Fibroblast of lung (primary cell): Measurements from ENCODE around the gene MAN2C1. TPM values are rescaled to one million over a fixed set of nuclear protein-coding genes. Genes with fewer than 3 reads are reported as not detected.

Experiments
- DNase-seq, 2 donors: peaks; one replicate each; pipeline versions ENCODE4 v3.0.0 to v3.0.0-alpha.2; 2010; ENCODE audit warnings: low read depth in 2 of 2
- H2AFZ ChIP-seq: 2 replicates; pipeline ENCODE4 v1.5.1; 2012; ENCODE audit warnings: low read length, control low read depth, inconsistent platforms
- H3K27ac ChIP-seq: 2 replicates; pipeline ENCODE4 v1.5.1; 2011; ENCODE audit warnings: low read length, control low read depth; ENCODE audit not compliant: insufficient read depth
- H3K27me3 ChIP-seq: 2 replicates; pipeline ENCODE4 v1.5.1; 2011; ENCODE audit warnings: mild to moderate bottlenecking, low read length; ENCODE audit not compliant: control insufficient read depth, insufficient read depth
- H3K36me3 ChIP-seq: 2 replicates; pipeline ENCODE4 v1.5.1; 2011; ENCODE audit warnings: low read length; ENCODE audit not compliant: control insufficient read depth, insufficient read depth
- H3K4me1 ChIP-seq: 2 replicates; pipeline ENCODE4 v1.5.1; 2011; ENCODE audit warnings: low read length; ENCODE audit not compliant: control insufficient read depth, insufficient read depth; ENCODE audit errors: extremely low read depth
- H3K4me2 ChIP-seq: 2 replicates; pipeline ENCODE4 v1.5.1; 2011; ENCODE audit warnings: low read length, control low read depth; ENCODE audit not compliant: insufficient read depth; ENCODE audit errors: extremely low read depth
- H3K4me3 ChIP-seq, 4 experiments: fragments of 200-600 bp in 1 of 4; sonication (generic) in 1 of 4; replicated peaks in 1 of 4; 2 replicates each; pipeline ENCODE4 v1.5.1; 2011 to 2016; ENCODE audit warnings: low read length in 4 of 4, low read depth in 3 of 4, mild to moderate bottlenecking in 3 of 4, control low read depth in 2 of 4, inconsistent platforms in 1 of 4, mixed read lengths in 1 of 4; ENCODE audit not compliant: insufficient read depth in 1 of 4; ENCODE audit errors: control extremely low read depth in 1 of 4
- H3K79me2 ChIP-seq: 2 replicates; pipeline ENCODE4 v1.5.1; 2012; ENCODE audit warnings: mild to moderate bottlenecking, low read length, inconsistent platforms; ENCODE audit not compliant: control insufficient read depth, insufficient read depth
- H3K9ac ChIP-seq: 2 replicates; pipeline ENCODE4 v1.5.1; 2011; ENCODE audit warnings: mild to moderate bottlenecking, low read length, control low read depth; ENCODE audit not compliant: insufficient read depth
- H3K9me3 ChIP-seq: 2 replicates; pipeline ENCODE4 v1.5.1; 2012; ENCODE audit warnings: low read depth, low read length; ENCODE audit not compliant: control insufficient read depth, insufficient read depth
- H4K20me1 ChIP-seq: 2 replicates; pipeline ENCODE4 v1.5.1; 2011; ENCODE audit warnings: low read length; ENCODE audit not compliant: control insufficient read depth, insufficient read depth; ENCODE audit errors: extremely low read depth
- CTCF ChIP-seq, 2 donors: IDR thresholded peaks in 1 of 2; conservative IDR thresholded peaks in 1 of 2; 1 replicate in 1 of 2; 2 replicates in 1 of 2; pipeline ENCODE4 v1.5.1; 2011 to 2012; ENCODE audit warnings: low read length in 2 of 2, control low read depth in 1 of 2, inconsistent platforms in 1 of 2, low read depth in 1 of 2, mild to moderate bottlenecking in 1 of 2
- EZH2 ChIP-seq: IDR thresholded peaks from 2 replicates; pipeline ENCODE4 v1.5.1; 2012; ENCODE audit warnings: low read length, control low read depth, mild to moderate bottlenecking; ENCODE audit errors: missing control alignments
- polyA plus RNA-seq, 2 donors: library from polyadenylated mRNA; depleted of rRNA in 1 of 2; stranded (reverse) in 1 of 2; unstranded in 1 of 2; fragments of >200 nt; gene quantifications; 2 replicates each; pipeline ENCODE4 v1.2.1, GENCODE V29; 2011 to 2012; ENCODE audit warnings: missing spikeins in 1 of 2
- total RNA-seq: library from RNA; depleted of rRNA; stranded (reverse); fragments of >200 nt; gene quantifications from 2 replicates; pipeline ENCODE4 v1.2.1, GENCODE V29; 2014

MAN2C1 gene
- total and polyA plus RNA-seq, 2 donors (not counting 1 experiment from before 2014, with no cell fraction given): 40.6 to 124 TPM

GRCh38 chr15:75360856-75361255 lies 7.6 kb downstream of the MAN2C1 start:
- H3K27me3 ChIP-seq: no peaks in the 10 kb centered on the region
- DNase-seq: no peak
- no peaks in the 10 kb centered on the region for H3K4me1 ChIP-seq
- H3K79me2 ChIP-seq: no peaks in the 10 kb centered on the region
- H3K9ac ChIP-seq: no peak overlapping the region
- TF ChIP-seq CTCF (conservative IDR thresholded peaks at IDR 0.05 in 1 of 2, IDR thresholded peaks at IDR 0.05 in 1 of 2; ENCODE audit: low read depth in 1 of 2, low read length in 2 of 2): no peak
- no peak overlapping the region for H3K4me2 ChIP-seq
- H3K9me3 ChIP-seq: no peaks in the 10 kb centered on the region
- no peaks in the 10 kb centered on the region for H4K20me1 ChIP-seq
- no peak overlapping the region for H2AFZ ChIP-seq
- no peak overlapping the region for H3K27ac ChIP-seq
- no peak overlapping the region for H3K4me3 ChIP-seq
- H3K36me3 ChIP-seq: peaks cover 32% of the 10 kb centered on the region

GRCh38 chr15:75360391-75360790 lies 8.0 kb downstream of the MAN2C1 start:
- TF ChIP-seq EZH2 (no peak), CTCF (conservative IDR thresholded peaks at IDR 0.05 in 1 of 2, IDR thresholded peaks at IDR 0.05 in 1 of 2; ENCODE audit: low read depth in 1 of 2, low read length in 2 of 2) (no peak)

DNA sequence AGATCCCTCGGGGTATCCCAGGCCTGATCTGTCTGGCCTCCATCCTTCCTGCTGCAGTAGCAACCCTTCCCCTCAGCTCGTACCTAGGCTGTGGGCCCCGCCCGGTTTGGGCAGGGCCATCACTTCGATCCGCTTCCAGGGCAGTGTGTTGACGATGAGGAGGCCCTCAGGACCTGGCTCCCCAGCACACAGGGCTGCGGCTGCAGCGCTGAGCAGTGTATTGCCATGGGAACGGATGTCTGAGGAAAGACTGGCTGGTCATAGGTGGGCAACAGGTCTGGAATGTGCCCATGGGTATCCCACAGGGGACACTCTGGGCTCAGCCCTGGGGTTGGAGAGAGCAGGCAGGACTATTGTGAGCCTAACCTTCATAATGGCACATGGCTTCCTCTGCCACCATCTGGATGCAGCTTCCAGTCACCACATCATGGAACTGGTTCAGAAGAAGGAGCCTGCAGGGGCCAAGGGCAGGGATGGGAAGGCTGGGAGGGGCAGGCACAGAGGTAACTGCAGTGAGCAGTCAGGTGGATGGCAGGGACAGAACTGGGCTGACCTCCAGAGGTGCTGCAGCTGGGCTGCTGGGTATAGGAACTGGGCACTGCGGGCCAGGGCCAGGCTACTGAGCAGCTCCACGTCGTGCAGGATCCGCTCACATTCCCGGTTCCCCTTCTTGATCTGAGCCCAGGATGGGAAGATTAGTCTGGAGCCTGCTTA lies 8.7 kb downstream of the MAN2C1 start:
- H3K4me1 ChIP-seq: no peaks in the 10 kb centered on the region
- H3K4me3 ChIP-seq: no peak overlapping the region
- TF ChIP-seq EZH2 (no peak), CTCF (conservative IDR thresholded peaks at IDR 0.05 in 1 of 2, IDR thresholded peaks at IDR 0.05 in 1 of 2; ENCODE audit: low read depth in 1 of 2, low read length in 2 of 2) (no peak)
- H3K9me3 ChIP-seq: no peaks in the 10 kb centered on the region
- no peak overlapping the region for H3K4me2 ChIP-seq
- H3K79me2 ChIP-seq: no peaks in the 10 kb centered on the region
- DNase-seq: no peak
- H3K27me3 ChIP-seq: no peaks in the 10 kb centered on the region
- no peak overlapping the region for H2AFZ ChIP-seq
- peaks cover 33% of the 10 kb centered on the region for H3K36me3 ChIP-seq
- no peaks in the 10 kb centered on the region for H4K20me1 ChIP-seq
- H3K9ac ChIP-seq: no peak overlapping the region
- H3K27ac ChIP-seq: no peak overlapping the region

More at GRCh38 chr15:75360391-75360790, 8.0 kb downstream of the MAN2C1 start:
- Histone ChIP-seq H2AFZ (no peak overlapping the region), H3K4me1 (no peaks in the 10 kb centered on the region), H3K27ac (no peak overlapping the region), H3K79me2 (no peaks in the 10 kb centered on the region), H3K9ac (no peak overlapping the region), H3K36me3 (peaks cover 33% of the 10 kb centered on the region), H3K4me2 (no peak overlapping the region), H3K27me3 (no peaks in the 10 kb centered on the region), H3K9me3 (no peaks in the 10 kb centered on the region), H3K4me3 (no peak overlapping the region), H4K20me1 (no peaks in the 10 kb centered on the region)
- no peak for DNase-seq
